A673 (cell line): Measurements from ENCODE around the gene GNAT2.

Experiments used
- CTCF ChIP-seq: fragments of 300-800, 200-600 bp; sonication (generic); conservative IDR thresholded peaks from 2 replicates; pipeline ENCODE4 v1.5.1; 2017; ENCODE audit warnings: low read depth, mild to moderate bottlenecking, antibody characterized with exemption, low read length, moderate library complexity, mixed read lengths
- EZH2 ChIP-seq: fragments of 200-600 bp; sonication (generic); IDR thresholded peaks from 2 replicates; pipeline ENCODE4 v1.6.1; 2017; ENCODE audit warnings: borderline replicate concordance, low read depth, mild to moderate bottlenecking, mixed read lengths, antibody characterized with exemption, low read length; ENCODE audit not compliant: poor library complexity, severe bottlenecking

GRCh38 chr1:109589177-109589576, 30.2 kb downstream of the GNAT2 start:
- TF ChIP-seq CTCF (no peak), EZH2 (no peak)
